Measurements from ENCODE around the gene C4orf50. TPM values are rescaled to one million over a fixed set of nuclear protein-coding genes. Genes with fewer than 3 reads are reported as not detected.

Gene C4orf50
- total and polyA plus RNA-seq, 2 experiments from 2014 or later = not detected

- H3K79me2 ChIP-seq (ENCODE audit: insufficient read depth) = no peaks in the 10 kb centered on the region
- H4K20me1 ChIP-seq (ENCODE audit: insufficient read depth) = no peaks in the 10 kb centered on the region
- no peak for DNase-seq
- 54% methylated on average over 15 of the region's 15 CpGs for WGBS, 2 experiments (ENCODE audit: low coverage in 1 of 2, low lambda C conversion rate in 2 of 2, missing lambda C conversion rate in 2 of 2)
- no peak overlapping the region for H3K4me2 ChIP-seq (ENCODE audit: unreplicated experiment)
- no peaks in the 10 kb centered on the region for H3K9me3 ChIP-seq (ENCODE audit: low read depth)
- no peaks in the 10 kb centered on the region for H3F3A ChIP-seq (ENCODE audit: insufficient read depth)
- H3K4me3 ChIP-seq = no peak overlapping the region
- H3K4me1 ChIP-seq (ENCODE audit: insufficient read depth) = no peaks in the 10 kb centered on the region
- H3K36me3 ChIP-seq (ENCODE audit: low read depth) = no peaks in the 10 kb centered on the region
- TF ChIP-seq EZH2 (IDR thresholded peaks at IDR 0.05; ENCODE audit: insufficient read depth, poor library complexity, severe bottlenecking) (no peak), EZH2phosphoT487 (IDR thresholded peaks at IDR 0.05; ENCODE audit: insufficient read depth, low read depth) (no peak)
- in situ Hi-C loops (cut with MboI) = no loop called here
- H3K27ac ChIP-seq = no peak overlapping the region
- H3K9me2 ChIP-seq (ENCODE audit: insufficient read depth) = no peaks in the 10 kb centered on the region
- no peak overlapping the region for H2AFZ ChIP-seq
- no peaks in the 10 kb centered on the region for H3K27me3 ChIP-seq (replicated peaks; ENCODE audit: insufficient read depth)
- no peak overlapping the region for H3K9ac ChIP-seq
Measured at GRCh38 chr4:6047130-6047673, 29.0 kb upstream of the C4orf50 start.

GRCh38 chr4:6046526-6047129, 28.4 kb upstream of the C4orf50 start:
- Histone ChIP-seq H3F3A (ENCODE audit: insufficient read depth) (no peaks in the 10 kb centered on the region), H2AFZ (no peak overlapping the region), H3K79me2 (ENCODE audit: insufficient read depth) (no peaks in the 10 kb centered on the region), H3K9me3 (ENCODE audit: low read depth) (no peaks in the 10 kb centered on the region), H3K9ac (no peak overlapping the region), H3K9me2 (ENCODE audit: insufficient read depth) (no peaks in the 10 kb centered on the region), H3K4me1 (ENCODE audit: insufficient read depth) (no peaks in the 10 kb centered on the region), H3K27me3 (replicated peaks; ENCODE audit: insufficient read depth) (no peaks in the 10 kb centered on the region), H4K20me1 (ENCODE audit: insufficient read depth) (no peaks in the 10 kb centered on the region), H3K36me3 (ENCODE audit: low read depth) (no peaks in the 10 kb centered on the region), H3K27ac (no peak overlapping the region), H3K4me3 (no peak overlapping the region), H3K4me2 (ENCODE audit: unreplicated experiment) (no peak overlapping the region)
- DNase-seq = no peak
- 43% methylated on average over 11 to 14 of the region's 14 CpGs for WGBS, 2 experiments (ENCODE audit: low coverage in 1 of 2, low lambda C conversion rate in 2 of 2, missing lambda C conversion rate in 2 of 2)
- in situ Hi-C loops (cut with MboI) = no loop called here
- no peak for TF ChIP-seq EZH2phosphoT487 (IDR thresholded peaks at IDR 0.05; ENCODE audit: insufficient read depth, low read depth)
- TF ChIP-seq EZH2 (IDR thresholded peaks at IDR 0.05; ENCODE audit: insufficient read depth, poor library complexity, severe bottlenecking) = no peak

GRCh38 chr4:6044805-6045204, 26.6 kb upstream of the C4orf50 start:
- Histone ChIP-seq H3K36me3 (ENCODE audit: low read depth) (no peaks in the 10 kb centered on the region), H4K20me1 (ENCODE audit: insufficient read depth) (no peaks in the 10 kb centered on the region), H2AFZ (no peak overlapping the region), H3K27ac (no peak overlapping the region), H3K9me3 (ENCODE audit: low read depth) (no peaks in the 10 kb centered on the region), H3K4me1 (ENCODE audit: insufficient read depth) (no peaks in the 10 kb centered on the region), H3K9ac (no peak overlapping the region), H3K4me2 (ENCODE audit: unreplicated experiment) (no peak overlapping the region), H3K4me3 (no peak overlapping the region), H3K79me2 (ENCODE audit: insufficient read depth) (no peaks in the 10 kb centered on the region), H3K9me2 (ENCODE audit: insufficient read depth) (no peaks in the 10 kb centered on the region), H3K27me3 (replicated peaks; ENCODE audit: insufficient read depth) (no peaks in the 10 kb centered on the region), H3F3A (ENCODE audit: insufficient read depth) (no peaks in the 10 kb centered on the region)
- TF ChIP-seq EZH2phosphoT487 (IDR thresholded peaks at IDR 0.05; ENCODE audit: insufficient read depth, low read depth) (no peak), EZH2 (IDR thresholded peaks at IDR 0.05; ENCODE audit: insufficient read depth, poor library complexity, severe bottlenecking) (no peak)
- 14 to 20% methylated on average over 9 of the region's 9 CpGs for WGBS, 2 experiments (ENCODE audit: low coverage in 1 of 2, low lambda C conversion rate in 2 of 2, missing lambda C conversion rate in 2 of 2)
- DNase-seq = no peak
- in situ Hi-C loops (cut with MboI) = no loop called here

- H3K79me2 ChIP-seq (ENCODE audit: insufficient read depth) = no peaks in the 10 kb centered on the region
- H3K9me2 ChIP-seq (ENCODE audit: insufficient read depth) = no peaks in the 10 kb centered on the region
- WGBS, 2 experiments (ENCODE audit: low coverage in 1 of 2, low lambda C conversion rate in 2 of 2, missing lambda C conversion rate in 2 of 2) = 31 to 36% methylated on average over 9 of the region's 9 CpGs
- in situ Hi-C loops (cut with MboI) = no loop called here
- H3K27me3 ChIP-seq (replicated peaks; ENCODE audit: insufficient read depth) = no peaks in the 10 kb centered on the region
- no peaks in the 10 kb centered on the region for H3K9me3 ChIP-seq (ENCODE audit: low read depth)
- no peaks in the 10 kb centered on the region for H3F3A ChIP-seq (ENCODE audit: insufficient read depth)
- H3K4me1 ChIP-seq (ENCODE audit: insufficient read depth) = no peaks in the 10 kb centered on the region
- no peaks in the 10 kb centered on the region for H4K20me1 ChIP-seq (ENCODE audit: insufficient read depth)
- H2AFZ ChIP-seq = no peak overlapping the region
- H3K36me3 ChIP-seq (ENCODE audit: low read depth) = no peaks in the 10 kb centered on the region
- no peak overlapping the region for H3K4me3 ChIP-seq
- no peak overlapping the region for H3K9ac ChIP-seq
- DNase-seq = no peak
- TF ChIP-seq EZH2 (IDR thresholded peaks at IDR 0.05; ENCODE audit: insufficient read depth, poor library complexity, severe bottlenecking) = no peak
- TF ChIP-seq EZH2phosphoT487 (IDR thresholded peaks at IDR 0.05; ENCODE audit: insufficient read depth, low read depth) = no peak
- H3K4me2 ChIP-seq (ENCODE audit: unreplicated experiment) = no peak overlapping the region
- H3K27ac ChIP-seq = no peak overlapping the region
Measured at GRCh38 chr4:6044276-6044675, 26.0 kb upstream of the C4orf50 start.

Measured in GM23248 (cell line).